ENCODE data around the gene BTBD7. TPM values are rescaled to one million over a fixed set of nuclear protein-coding genes. Genes with fewer than 3 reads are reported as not detected.

Gene BTBD7
- total RNA-seq, 1 experiment from 2014 or later = 30.1 TPM

DNA sequence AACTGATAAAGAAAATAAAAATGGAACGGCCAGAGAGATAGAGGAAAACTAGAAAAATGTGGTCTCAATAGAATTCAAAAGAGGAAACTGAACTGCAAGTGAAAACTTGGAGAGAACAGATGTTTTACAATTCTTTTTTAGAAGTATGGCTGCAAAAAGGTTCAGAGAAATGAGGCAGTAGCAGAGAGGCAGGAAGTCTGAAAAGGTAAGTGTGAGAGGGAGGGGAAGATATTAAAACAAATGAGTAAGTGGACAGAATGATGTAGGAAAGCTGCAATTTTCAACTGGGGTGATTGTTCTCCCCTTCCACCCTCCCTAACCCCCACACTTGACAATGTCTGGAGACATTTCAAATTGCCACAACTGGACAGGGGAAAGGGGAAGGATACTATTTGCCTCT lies 12.9 kb downstream of the BTBD7 start:
- Histone ChIP-seq H3K9me2 (ENCODE audit: insufficient read depth) (no peaks in the 10 kb centered on the region), H3K36me3 (ENCODE audit: low read depth) (peaks cover 12% of the 10 kb centered on the region; the same call in 1 of the 2 replicates), H4K20me1 (ENCODE audit: insufficient read depth) (peaks cover 20% of the 10 kb centered on the region), H3K4me3 (no peak overlapping the region), H3K79me2 (ENCODE audit: low read depth) (peaks cover 98% of the 10 kb centered on the region), H3K9me3 (ENCODE audit: insufficient read depth, low read depth) (no peaks in the 10 kb centered on the region), H3K4me1 (replicated peaks; ENCODE audit: insufficient read depth) (peaks cover 9% of the 10 kb centered on the region), H3K4me2 (no peak overlapping the region), H3K27ac (no peak overlapping the region), H3F3A (ENCODE audit: insufficient read depth, low read depth) (peaks cover 3% of the 10 kb centered on the region; the same call in 1 of the 2 replicates), H2AFZ (no peak overlapping the region), H3K27me3 (ENCODE audit: insufficient read depth, low read depth) (no peaks in the 10 kb centered on the region)
- POLR2A ChIA-PET (ENCODE audit: unreplicated experiment) = no interaction called here
- TF ChIP-seq, protein P1, sequence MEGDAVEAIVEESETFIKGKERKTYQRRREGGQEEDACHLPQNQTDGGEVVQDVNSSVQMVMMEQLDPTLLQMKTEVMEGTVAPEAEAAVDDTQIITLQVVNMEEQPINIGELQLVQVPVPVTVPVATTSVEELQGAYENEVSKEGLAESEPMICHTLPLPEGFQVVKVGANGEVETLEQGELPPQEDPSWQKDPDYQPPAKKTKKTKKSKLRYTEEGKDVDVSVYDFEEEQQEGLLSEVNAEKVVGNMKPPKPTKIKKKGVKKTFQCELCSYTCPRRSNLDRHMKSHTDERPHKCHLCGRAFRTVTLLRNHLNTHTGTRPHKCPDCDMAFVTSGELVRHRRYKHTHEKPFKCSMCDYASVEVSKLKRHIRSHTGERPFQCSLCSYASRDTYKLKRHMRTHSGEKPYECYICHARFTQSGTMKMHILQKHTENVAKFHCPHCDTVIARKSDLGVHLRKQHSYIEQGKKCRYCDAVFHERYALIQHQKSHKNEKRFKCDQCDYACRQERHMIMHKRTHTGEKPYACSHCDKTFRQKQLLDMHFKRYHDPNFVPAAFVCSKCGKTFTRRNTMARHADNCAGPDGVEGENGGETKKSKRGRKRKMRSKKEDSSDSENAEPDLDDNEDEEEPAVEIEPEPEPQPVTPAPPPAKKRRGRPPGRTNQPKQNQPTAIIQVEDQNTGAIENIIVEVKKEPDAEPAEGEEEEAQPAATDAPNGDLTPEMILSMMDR (conservative IDR thresholded peaks at IDR 0.05) = no peak
- TF ChIP-seq EZH2 (IDR thresholded peaks at IDR 0.05; ENCODE audit: low read depth) = no peak
- DNase-seq = no peak
- intact Hi-C loops (cut with micrococcal nuclease; ENCODE audit: unreplicated experiment) = loop anchor here (2.0 kb wide), 1 partner anchor 61 kb away; no protein-coding TSS in a partner anchor
- CTCF ChIA-PET = no interaction called here
- BruUV-seq (replicated peaks) = no TSS peak

DNA sequence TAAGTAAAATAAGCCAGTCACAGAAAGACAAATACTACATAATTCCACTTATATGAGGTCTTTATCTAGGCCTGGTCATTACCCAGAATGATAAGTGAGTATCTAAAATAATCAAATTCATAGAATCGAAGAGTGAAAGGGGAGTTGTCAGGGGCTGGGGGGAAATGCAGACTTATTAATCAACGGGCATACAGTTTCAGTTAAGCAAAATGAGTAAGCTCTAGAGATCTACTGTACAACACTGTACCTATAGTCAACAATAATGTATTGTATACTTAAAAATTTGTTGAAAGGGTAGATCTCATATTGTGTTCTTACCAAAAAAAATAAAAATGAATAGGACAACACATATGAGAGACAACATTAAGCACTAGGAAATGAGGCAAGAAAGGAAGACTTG lies 13.3 kb downstream of the BTBD7 start:
- Histone ChIP-seq H3K4me3 (no peak overlapping the region), H3F3A (ENCODE audit: insufficient read depth, low read depth) (peaks cover 3% of the 10 kb centered on the region; the same call in 1 of the 2 replicates), H3K27me3 (ENCODE audit: insufficient read depth, low read depth) (no peaks in the 10 kb centered on the region), H3K36me3 (ENCODE audit: low read depth) (peaks cover 12% of the 10 kb centered on the region; the same call in 1 of the 2 replicates), H3K4me1 (replicated peaks; ENCODE audit: insufficient read depth) (peaks cover 9% of the 10 kb centered on the region), H3K4me2 (no peak overlapping the region), H3K27ac (no peak overlapping the region), H2AFZ (no peak overlapping the region), H3K9me3 (ENCODE audit: insufficient read depth, low read depth) (no peaks in the 10 kb centered on the region), H4K20me1 (ENCODE audit: insufficient read depth) (peaks cover 18% of the 10 kb centered on the region), H3K9me2 (ENCODE audit: insufficient read depth) (no peaks in the 10 kb centered on the region), H3K79me2 (ENCODE audit: low read depth) (peaks cover 96% of the 10 kb centered on the region)
- POLR2A ChIA-PET (ENCODE audit: unreplicated experiment) = no interaction called here
- intact Hi-C loops (cut with micrococcal nuclease; ENCODE audit: unreplicated experiment) = loop anchor here (2.0 kb wide), 1 partner anchor 61 kb away; no protein-coding TSS in a partner anchor
- TF ChIP-seq EZH2 (IDR thresholded peaks at IDR 0.05; ENCODE audit: low read depth) = no peak
- TF ChIP-seq, protein P1 (conservative IDR thresholded peaks at IDR 0.05) = no peak
- DNase-seq = no peak
- BruUV-seq (replicated peaks) = no TSS peak
- CTCF ChIA-PET = no interaction called here

DNA sequence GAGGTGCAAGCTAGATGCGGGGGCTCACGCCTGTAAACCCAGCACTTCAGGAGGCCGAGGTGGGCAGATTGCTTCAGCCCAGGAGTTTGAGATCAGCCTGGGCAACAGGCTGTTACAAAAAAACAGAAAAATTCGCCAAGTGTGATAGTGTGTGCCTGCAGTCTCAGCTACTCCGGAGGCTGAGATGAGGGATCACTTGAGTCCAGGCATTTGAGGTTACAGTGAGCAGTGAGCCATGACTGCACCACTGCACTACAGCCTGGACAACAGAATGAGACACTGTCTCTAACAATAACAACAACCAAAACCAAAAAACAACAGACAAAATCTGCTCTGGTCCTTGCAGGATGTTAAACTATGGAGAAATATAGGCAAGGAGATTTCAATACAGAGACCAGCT lies 13.9 kb downstream of the BTBD7 start:
- Histone ChIP-seq H3K9me3 (ENCODE audit: insufficient read depth, low read depth) (no peaks in the 10 kb centered on the region), H3K36me3 (ENCODE audit: low read depth) (peaks cover 12% of the 10 kb centered on the region; the same call in 1 of the 2 replicates), H3K79me2 (ENCODE audit: low read depth) (peaks cover 96% of the 10 kb centered on the region), H3K9me2 (ENCODE audit: insufficient read depth) (no peaks in the 10 kb centered on the region), H3K4me2 (no peak overlapping the region), H3F3A (ENCODE audit: insufficient read depth, low read depth) (peaks cover 3% of the 10 kb centered on the region; the same call in 1 of the 2 replicates), H3K4me3 (no peak overlapping the region), H2AFZ (no peak overlapping the region), H3K27me3 (ENCODE audit: insufficient read depth, low read depth) (no peaks in the 10 kb centered on the region), H3K4me1 (replicated peaks; ENCODE audit: insufficient read depth) (peaks cover 9% of the 10 kb centered on the region), H3K27ac (0 out of 2 replicates have a peak overlapping the region, but pooled peaks have one; percentile 18), H4K20me1 (ENCODE audit: insufficient read depth) (peaks cover 20% of the 10 kb centered on the region)
- no peak for DNase-seq
- ChIA-PET POLR2A (ENCODE audit: unreplicated experiment) (interaction anchor here (0.6 kb wide), 1 partner anchor 12 kb away, joined by 4 read pairs; no protein-coding TSS in a partner anchor), CTCF (no interaction called here)
- no TSS peak for BruUV-seq (replicated peaks)
- TF ChIP-seq, protein P1 (conservative IDR thresholded peaks at IDR 0.05) = no peak
- no peak for TF ChIP-seq EZH2 (IDR thresholded peaks at IDR 0.05; ENCODE audit: low read depth)
- intact Hi-C loops (cut with micrococcal nuclease; ENCODE audit: unreplicated experiment) = loop anchor here (2.0 kb wide), 1 partner anchor 60 kb away; no protein-coding TSS in a partner anchor
